ENCODE results near the gene ICOS. TPM values are rescaled to one million over a fixed set of nuclear protein-coding genes. Genes with fewer than 3 reads are reported as not detected.

ICOS gene
- total and polyA plus RNA-seq, 2 of the 4 experiments (the other 2 are of a cell fraction) = not detected

DNA sequence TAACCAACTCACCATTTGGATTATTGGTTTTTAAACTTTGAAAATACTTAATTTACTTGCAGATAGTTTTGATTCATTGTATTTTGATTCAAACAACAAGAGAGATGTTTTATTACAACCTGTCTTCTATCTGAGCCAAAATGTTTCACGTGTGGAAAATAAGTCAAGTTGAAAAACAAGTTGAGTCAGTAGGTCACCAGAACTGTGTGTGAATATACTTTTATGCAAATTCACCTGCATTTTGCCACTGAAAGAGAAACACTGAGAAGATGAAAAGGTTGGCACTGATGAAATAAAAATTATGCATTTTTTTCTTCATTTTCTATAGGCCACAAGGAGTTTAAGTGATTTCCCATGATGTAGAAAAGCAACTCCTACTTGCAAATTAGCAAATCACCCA lies 68.3 kb downstream of the ICOS start:
- Histone ChIP-seq H3K27me3 (ENCODE audit: control insufficient read depth, insufficient read depth, low read length) (peaks cover 1% of the 10 kb centered on the region; the same call in 1 of the 2 replicates), H4K8ac (ENCODE audit: low read depth in 2 of 2, low read length in 2 of 2) (no peak overlapping the region), H2BK5ac (ENCODE audit: low read depth, low read length, poor library complexity, severe bottlenecking) (no peak overlapping the region), H3K9ac (ENCODE audit: low read depth, low read length) (no peak overlapping the region), H2BK15ac (ENCODE audit: low read depth, low read length) (no peak overlapping the region), H2BK120ac (ENCODE audit: low read depth, low read length) (no peak overlapping the region), H3K4me3 (ENCODE audit: insufficient read depth, low read depth, low read length) (no peak overlapping the region), H3K36me3 (ENCODE audit: control insufficient read depth, insufficient read depth, low read length) (no peaks in the 10 kb centered on the region), H3K56ac (ENCODE audit: extremely low read depth, insufficient read depth, low read length) (no peak overlapping the region), H2AK9ac (replicated peaks; ENCODE audit: low read depth, low read length, poor library complexity) (no peak overlapping the region), H2BK20ac (ENCODE audit: low read depth, low read length) (no peak overlapping the region), H3K4ac (ENCODE audit: low read depth, low read length) (no peak overlapping the region), H4K91ac (ENCODE audit: insufficient read depth, low read depth, low read length) (no peak overlapping the region), H3K4me2 (ENCODE audit: low read depth, low read length) (no peak overlapping the region), H3K4me1 (ENCODE audit: control insufficient read depth, insufficient read depth, low read length) (no peaks in the 10 kb centered on the region), H3K79me1 (ENCODE audit: low read depth in 1 of 2, low read length in 2 of 2) (no peaks in the 10 kb centered on the region), H3K18ac (ENCODE audit: low read depth, low read length) (no peak overlapping the region), H2AK5ac (ENCODE audit: low read depth, low read length) (no peak overlapping the region), H2AFZ (replicated peaks; ENCODE audit: low read length, poor library complexity) (no peak overlapping the region), H3K27ac (ENCODE audit: insufficient read depth, low read length) (no peak overlapping the region), H3K9me1 (ENCODE audit: insufficient read depth, low read length) (no peaks in the 10 kb centered on the region), H4K20me1 (ENCODE audit: insufficient read depth, low read length) (no peaks in the 10 kb centered on the region), H4K5ac (ENCODE audit: low read depth, low read length) (no peak overlapping the region), H3K9me3 (ENCODE audit: control insufficient read depth, insufficient read depth, low read length) (no peaks in the 10 kb centered on the region), H3K23ac (ENCODE audit: low read depth, low read length) (no peak overlapping the region), H3K14ac (replicated peaks; ENCODE audit: low read depth, low read length) (no peak overlapping the region)
- DNase-seq = no peak
- TF ChIP-seq NFE2L2 (IDR thresholded peaks at IDR 0.05; ENCODE audit: low read depth, low read length) (no peak), RCOR1 (IDR thresholded peaks at IDR 0.05; ENCODE audit: insufficient replicate concordance, low read length) (no peak), MAFK (IDR thresholded peaks at IDR 0.05; ENCODE audit: low read depth, low read length) (no peak), CHD1 (IDR thresholded peaks at IDR 0.05; ENCODE audit: low read depth, low read length) (no peak), RAD21 (IDR thresholded peaks at IDR 0.05; ENCODE audit: low read length) (no peak), RFX5 (IDR thresholded peaks at IDR 0.05; ENCODE audit: low read depth, low read length) (no peak), CEBPB (IDR thresholded peaks at IDR 0.05; ENCODE audit: low read depth, low read length) (no peak), SMC3 (IDR thresholded peaks at IDR 0.05; ENCODE audit: low read depth, low read length) (no peak), MXI1 (IDR thresholded peaks at IDR 0.05; ENCODE audit: borderline replicate concordance, low read depth, low read length) (no peak), MAZ (IDR thresholded peaks at IDR 0.05; ENCODE audit: borderline replicate concordance, low read depth, low read length) (no peak), POLR2A (IDR thresholded peaks at IDR 0.05; ENCODE audit: low read depth, low read length) (no peak)
- dilution Hi-C loops (cut with HindIII; ENCODE audit: low sequenced_read_pairs, unreplicated experiment) (no loop called here), in situ Hi-C loops (cut with MboI; ENCODE audit: low sequenced_read_pairs) (no loop called here), intact Hi-C loops (cut with micrococcal nuclease) (no loop called here)
- ATAC-seq (ENCODE audit: low read depth) = no peak
- no TSS peak for BruUV-seq (replicated peaks)
- WGBS, 2 experiments (ENCODE audit: extremely low coverage in 2 of 2, insufficient read length in 1 of 2) = no CpG with 5 or more reads among the region's 1 CpG
- POLR2A ChIA-PET (ENCODE audit: unreplicated experiment) = no interaction called here
- CTCF ChIA-PET = no interaction called here

All from IMR-90 (cell line).